Upper lobe of left lung (tissue), 4 donors: ENCODE data around the gene RMND5A.

Experiments
- EP300 ChIP-seq, 4 donors: sonication (generic); formaldehyde crosslinking; IDR thresholded peaks; one replicate each; pipeline ENCODE4 v1.5.1; 2017; ENCODE audit warnings: antibody characterized with exemption in 4 of 4, control low read depth in 2 of 4
- POLR2A ChIP-seq, 4 donors: fragments of 450-650 bp; IDR thresholded peaks; one replicate each; pipeline ENCODE4 v1.5.1; 2016 to 2017; ENCODE audit warnings: antibody characterized with exemption in 4 of 4, mild to moderate bottlenecking in 2 of 4
- POLR2AphosphoS5 ChIP-seq, 2 donors: sonication (generic); formaldehyde crosslinking; IDR thresholded peaks; one replicate each; pipeline ENCODE4 v1.5.1; 2017; ENCODE audit warnings: antibody characterized with exemption in 2 of 2
- TF ChIP-seq, protein P1 (sequence below), 6 experiments: fragments of 450-650 bp in 4 of 6; fragments of 200-600 bp in 2 of 6; sonication (generic) in 2 of 6; IDR thresholded peaks; one replicate each; pipeline ENCODE4 v1.5.1; 2016 to 2019; ENCODE audit warnings: antibody characterized with exemption in 6 of 6

DNA sequence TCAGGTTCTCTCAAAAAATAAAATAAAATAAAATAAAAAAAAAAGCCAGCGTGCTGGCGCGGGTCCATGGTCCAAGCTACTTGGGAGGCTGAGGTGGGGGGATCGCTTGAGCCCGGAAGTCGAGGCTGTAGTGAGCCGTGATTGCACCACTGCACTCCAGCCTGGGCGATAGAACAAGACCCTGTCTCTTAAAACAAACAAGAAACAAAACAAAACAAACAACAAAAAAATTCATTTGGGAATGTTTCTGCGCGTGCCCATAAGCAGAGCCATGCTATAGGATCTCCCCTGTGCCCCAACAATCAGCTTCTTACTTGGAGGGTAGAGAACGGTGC is 87.0 kb downstream of the RMND5A start:
- TF ChIP-seq POLR2AphosphoS5 (IDR thresholded peaks at IDR 0.05) (no peak), POLR2A (IDR thresholded peaks at IDR 0.05) (no peak), EP300 (IDR thresholded peaks at IDR 0.05) (no peak)
- TF ChIP-seq, protein P1, sequence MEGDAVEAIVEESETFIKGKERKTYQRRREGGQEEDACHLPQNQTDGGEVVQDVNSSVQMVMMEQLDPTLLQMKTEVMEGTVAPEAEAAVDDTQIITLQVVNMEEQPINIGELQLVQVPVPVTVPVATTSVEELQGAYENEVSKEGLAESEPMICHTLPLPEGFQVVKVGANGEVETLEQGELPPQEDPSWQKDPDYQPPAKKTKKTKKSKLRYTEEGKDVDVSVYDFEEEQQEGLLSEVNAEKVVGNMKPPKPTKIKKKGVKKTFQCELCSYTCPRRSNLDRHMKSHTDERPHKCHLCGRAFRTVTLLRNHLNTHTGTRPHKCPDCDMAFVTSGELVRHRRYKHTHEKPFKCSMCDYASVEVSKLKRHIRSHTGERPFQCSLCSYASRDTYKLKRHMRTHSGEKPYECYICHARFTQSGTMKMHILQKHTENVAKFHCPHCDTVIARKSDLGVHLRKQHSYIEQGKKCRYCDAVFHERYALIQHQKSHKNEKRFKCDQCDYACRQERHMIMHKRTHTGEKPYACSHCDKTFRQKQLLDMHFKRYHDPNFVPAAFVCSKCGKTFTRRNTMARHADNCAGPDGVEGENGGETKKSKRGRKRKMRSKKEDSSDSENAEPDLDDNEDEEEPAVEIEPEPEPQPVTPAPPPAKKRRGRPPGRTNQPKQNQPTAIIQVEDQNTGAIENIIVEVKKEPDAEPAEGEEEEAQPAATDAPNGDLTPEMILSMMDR (IDR thresholded peaks at IDR 0.05): no peak
